Measurements from ENCODE around the gene SCN7A. TPM values are rescaled to one million over a fixed set of nuclear protein-coding genes. Genes with fewer than 3 reads are reported as not detected.
"Not testable (repeated sequence)": the region's sequence is repeated elsewhere in the genome, so short reads cannot be mapped to it uniquely, and the experiment has no call there.

The SCN7A gene
- total RNA-seq, 1 experiment from 2014 or later, result not detected

DNA sequence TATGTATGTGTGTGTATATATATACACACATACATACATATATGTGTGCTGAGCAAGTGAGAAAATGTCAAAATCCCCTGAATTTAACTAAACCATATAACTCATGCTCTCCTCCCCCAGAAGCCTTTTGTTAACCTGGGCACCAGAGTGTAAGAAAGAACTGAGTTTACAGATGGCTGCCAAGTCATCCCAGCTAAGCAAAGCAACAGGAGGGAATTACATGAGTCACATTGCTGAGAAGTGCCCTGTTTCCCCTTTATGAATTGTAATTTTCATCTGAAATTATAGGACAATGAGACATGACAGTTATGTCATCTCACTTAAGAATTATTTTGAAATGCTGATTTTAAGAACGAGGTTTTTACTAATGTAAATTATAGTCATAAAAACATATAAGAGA lies 29.9 kb downstream of the SCN7A start:
- Mint-ChIP-seq H3K4me1 (ENCODE audit: insufficient read depth, unreplicated experiment) (no peaks in the 10 kb centered on the region), H3K9me3 (ENCODE audit: unreplicated experiment) (no peaks in the 10 kb centered on the region), H3K27ac (ENCODE audit: low read depth, unreplicated experiment) (no peak overlapping the region), H3K36me3 (ENCODE audit: insufficient read depth, unreplicated experiment) (no peaks in the 10 kb centered on the region), H3K4me3 (ENCODE audit: unreplicated experiment) (no peak overlapping the region), H3K27me3 (ENCODE audit: insufficient read depth, unreplicated experiment) (no peaks in the 10 kb centered on the region)
- no TSS peak for BruUV-seq (replicated peaks)
- ChIA-PET CTCF (no interaction called here), POLR2A (no interaction called here)
- intact Hi-C loops (cut with micrococcal nuclease), result no loop called here
- no peak for TF ChIP-seq CTCF (IDR thresholded peaks at IDR 0.05; ENCODE audit: unreplicated experiment)
- DNase-seq (ENCODE audit: unreplicated experiment), result peak; percentile 10

DNA sequence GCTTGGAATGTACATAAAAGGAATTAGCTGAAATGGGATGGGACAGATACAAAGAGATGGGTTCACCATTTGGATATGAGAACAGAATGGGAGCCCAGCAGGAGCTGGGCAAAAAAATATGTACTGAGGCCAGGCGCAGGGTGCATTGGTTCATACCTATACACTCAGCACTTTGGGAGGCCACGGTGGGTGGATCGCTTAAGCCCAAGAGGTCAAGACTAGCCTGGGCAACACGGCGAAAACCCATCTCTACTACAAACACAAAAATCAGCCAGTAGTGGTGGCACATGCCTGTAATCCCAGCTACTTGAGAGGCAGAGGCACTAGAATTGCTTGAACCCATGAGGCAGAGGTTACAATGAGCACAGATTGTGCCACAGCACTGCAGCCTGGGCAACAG lies 30.4 kb downstream of the SCN7A start:
- no peaks in the 10 kb centered on the region for H3K4me1 Mint-ChIP-seq (ENCODE audit: insufficient read depth, unreplicated experiment)
- BruUV-seq (replicated peaks), result no TSS peak
- H3K4me3 Mint-ChIP-seq (ENCODE audit: unreplicated experiment), result no peak overlapping the region
- ChIA-PET POLR2A (no interaction called here), CTCF (interaction anchor here (0.6 kb wide), 1 partner anchor 1846 kb away, joined by 5 read pairs; no protein-coding TSS in a partner anchor)
- TF ChIP-seq CTCF (IDR thresholded peaks at IDR 0.05; ENCODE audit: unreplicated experiment), result no peak
- intact Hi-C loops (cut with micrococcal nuclease), result no loop called here
- no peaks in the 10 kb centered on the region for H3K36me3 Mint-ChIP-seq (ENCODE audit: insufficient read depth, unreplicated experiment)
- DNase-seq (ENCODE audit: unreplicated experiment), result no peak
- H3K27me3 Mint-ChIP-seq (ENCODE audit: insufficient read depth, unreplicated experiment), result no peaks in the 10 kb centered on the region
- no peak overlapping the region for H3K27ac Mint-ChIP-seq (ENCODE audit: low read depth, unreplicated experiment)
- H3K9me3 Mint-ChIP-seq (ENCODE audit: unreplicated experiment), result no peaks in the 10 kb centered on the region

DNA sequence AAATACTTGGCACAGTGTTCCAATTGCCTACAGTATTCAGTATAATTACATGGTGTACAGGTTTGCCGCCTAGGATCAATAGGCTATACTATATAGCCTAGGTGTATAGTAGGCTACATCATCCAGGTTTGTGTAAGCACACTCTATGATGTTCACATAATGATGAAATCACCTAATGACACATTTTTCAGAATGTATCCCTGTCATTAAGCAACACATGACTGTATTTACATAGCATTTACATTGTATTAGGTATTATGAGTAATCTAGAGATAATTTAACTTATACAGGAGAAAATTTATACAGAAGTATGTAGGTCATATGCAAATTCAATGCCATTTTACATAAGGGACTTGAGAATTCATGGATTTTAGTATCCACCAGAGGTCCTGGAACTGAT lies 35.4 kb downstream of the SCN7A start:
- ChIA-PET CTCF (no interaction called here), POLR2A (no interaction called here)
- TF ChIP-seq CTCF (IDR thresholded peaks at IDR 0.05; ENCODE audit: unreplicated experiment), result no peak
- no TSS peak for BruUV-seq (replicated peaks)
- Mint-ChIP-seq H3K27ac (ENCODE audit: low read depth, unreplicated experiment) (no peak overlapping the region), H3K4me1 (ENCODE audit: insufficient read depth, unreplicated experiment) (no peaks in the 10 kb centered on the region), H3K4me3 (ENCODE audit: unreplicated experiment) (no peak overlapping the region), H3K27me3 (ENCODE audit: insufficient read depth, unreplicated experiment) (peaks cover 21% of the 10 kb centered on the region), H3K9me3 (ENCODE audit: unreplicated experiment) (no peaks in the 10 kb centered on the region), H3K36me3 (ENCODE audit: insufficient read depth, unreplicated experiment) (peaks cover 6% of the 10 kb centered on the region)
- intact Hi-C loops (cut with micrococcal nuclease), result no loop called here
- DNase-seq (ENCODE audit: unreplicated experiment), result peak; percentile 5

GRCh38 chr2:166455823-166456222 lies 38.2 kb downstream of the SCN7A start:
- H3K4me1 Mint-ChIP-seq (ENCODE audit: insufficient read depth, unreplicated experiment); H3K9me3 Mint-ChIP-seq (ENCODE audit: unreplicated experiment); POLR2A ChIA-PET; intact Hi-C loops (cut with micrococcal nuclease); DNase-seq (ENCODE audit: unreplicated experiment); H3K27ac Mint-ChIP-seq (ENCODE audit: low read depth, unreplicated experiment); BruUV-seq (replicated peaks); CTCF ChIA-PET; H3K36me3 Mint-ChIP-seq (ENCODE audit: insufficient read depth, unreplicated experiment); H3K4me3 Mint-ChIP-seq (ENCODE audit: unreplicated experiment): not testable (repeated sequence)
- H3K27me3 Mint-ChIP-seq (ENCODE audit: insufficient read depth, unreplicated experiment), result peaks cover 21% of the 10 kb centered on the region

DNA sequence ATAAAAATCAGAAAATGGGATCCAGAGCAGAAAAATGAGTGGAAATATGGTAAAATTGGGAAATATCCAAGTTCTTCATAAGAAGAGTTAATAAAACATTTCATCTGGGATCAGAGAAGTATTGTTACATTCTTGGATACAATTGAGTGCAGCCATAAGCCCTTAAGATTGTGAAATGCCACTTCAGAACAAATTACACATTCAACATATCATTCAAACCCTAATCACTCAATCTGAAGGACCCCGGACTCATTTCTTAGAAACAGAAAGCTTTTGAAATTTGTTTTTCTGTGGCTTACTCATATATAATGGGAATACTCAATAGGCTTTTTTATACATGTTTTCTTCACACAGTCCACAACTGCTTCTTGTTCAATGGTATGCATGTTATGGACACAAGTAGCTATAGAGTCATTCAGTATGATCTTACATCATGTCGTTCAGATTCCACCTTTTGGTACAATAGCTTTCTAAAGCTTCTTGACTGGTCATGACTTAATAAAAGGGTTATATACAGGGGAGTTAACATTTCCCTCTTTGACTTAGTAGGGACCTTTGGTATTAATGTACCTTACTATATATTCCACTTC lies 39.9 kb downstream of the SCN7A start:
- CTCF ChIA-PET, result no interaction called here
- intact Hi-C loops (cut with micrococcal nuclease), result no loop called here
- BruUV-seq (replicated peaks), result no TSS peak
- POLR2A ChIA-PET, result interaction anchor here (0.5 kb wide), 1 partner anchor 877 kb away, joined by 3 read pairs; no protein-coding TSS in a partner anchor
- Mint-ChIP-seq H3K36me3 (ENCODE audit: insufficient read depth, unreplicated experiment) (peaks cover 6% of the 10 kb centered on the region), H3K27ac (ENCODE audit: low read depth, unreplicated experiment) (no peak overlapping the region), H3K4me3 (ENCODE audit: unreplicated experiment) (no peak overlapping the region), H3K27me3 (ENCODE audit: insufficient read depth, unreplicated experiment) (peaks cover 36% of the 10 kb centered on the region), H3K4me1 (ENCODE audit: insufficient read depth, unreplicated experiment) (no peaks in the 10 kb centered on the region), H3K9me3 (ENCODE audit: unreplicated experiment) (no peaks in the 10 kb centered on the region)
- no peak for DNase-seq (ENCODE audit: unreplicated experiment)
- TF ChIP-seq CTCF (IDR thresholded peaks at IDR 0.05; ENCODE audit: unreplicated experiment), result no peak
